Endothelial cell (in vitro differentiated cells): Measurements from ENCODE around the gene ZIC4. TPM values are rescaled to one million over a fixed set of nuclear protein-coding genes. Genes with fewer than 3 reads are reported as not detected.
A peak's percentile ranks its signal among the peaks of the same experiment; 100 is the strongest.

Source experiments
- DNase-seq: peaks from one replicate; pipeline ENCODE4 v3.0.0; 2021; ENCODE audit warnings: low spot score
- H3K27ac Mint-ChIP-seq: one replicate; pipeline ENCODE4 v1.8.0; 2021; ENCODE audit warnings: mixed read lengths, inconsistent platforms; ENCODE audit not compliant: unreplicated experiment
- H3K27me3 Mint-ChIP-seq: one replicate; pipeline ENCODE4 v1.8.0; 2021; ENCODE audit warnings: mild to moderate bottlenecking, moderate library complexity, mixed read lengths, inconsistent platforms; ENCODE audit not compliant: unreplicated experiment
- H3K36me3 Mint-ChIP-seq: one replicate; pipeline ENCODE4 v1.8.0; 2021; ENCODE audit warnings: mild to moderate bottlenecking, low read depth, mixed read lengths, inconsistent platforms; ENCODE audit not compliant: unreplicated experiment
- H3K4me1 Mint-ChIP-seq: one replicate; pipeline ENCODE4 v1.8.0; 2021; ENCODE audit warnings: mild to moderate bottlenecking, mixed read lengths, inconsistent platforms; ENCODE audit not compliant: unreplicated experiment
- H3K4me3 Mint-ChIP-seq: one replicate; pipeline ENCODE4 v1.8.0; 2021; ENCODE audit warnings: mild to moderate bottlenecking, mixed read lengths, inconsistent platforms; ENCODE audit not compliant: unreplicated experiment
- H3K9me3 Mint-ChIP-seq: one replicate; pipeline ENCODE4 v1.8.0; 2021; ENCODE audit warnings: mixed read lengths, inconsistent platforms; ENCODE audit not compliant: unreplicated experiment
- CTCF ChIP-seq: fragments of 200-600 bp; sonication (generic); IDR thresholded peaks from one replicate; pipeline ENCODE4 v1.5.0; 2021; ENCODE audit warnings: antibody characterized with exemption; ENCODE audit not compliant: unreplicated experiment
- total RNA-seq: library from RNA; stranded (reverse); fragmentation: NEBNext Ultra II Directional; extraction: Animal tissue kit (Norgen Biotek cat#: 25700); gene quantifications from one replicate; pipeline ENCODE4 v1.2.1, GENCODE V29; 2021; ENCODE audit not compliant: unreplicated experiment

The ZIC4 gene
- total RNA-seq, 1 donor from 2014 or later, result 2.2 TPM

DNA sequence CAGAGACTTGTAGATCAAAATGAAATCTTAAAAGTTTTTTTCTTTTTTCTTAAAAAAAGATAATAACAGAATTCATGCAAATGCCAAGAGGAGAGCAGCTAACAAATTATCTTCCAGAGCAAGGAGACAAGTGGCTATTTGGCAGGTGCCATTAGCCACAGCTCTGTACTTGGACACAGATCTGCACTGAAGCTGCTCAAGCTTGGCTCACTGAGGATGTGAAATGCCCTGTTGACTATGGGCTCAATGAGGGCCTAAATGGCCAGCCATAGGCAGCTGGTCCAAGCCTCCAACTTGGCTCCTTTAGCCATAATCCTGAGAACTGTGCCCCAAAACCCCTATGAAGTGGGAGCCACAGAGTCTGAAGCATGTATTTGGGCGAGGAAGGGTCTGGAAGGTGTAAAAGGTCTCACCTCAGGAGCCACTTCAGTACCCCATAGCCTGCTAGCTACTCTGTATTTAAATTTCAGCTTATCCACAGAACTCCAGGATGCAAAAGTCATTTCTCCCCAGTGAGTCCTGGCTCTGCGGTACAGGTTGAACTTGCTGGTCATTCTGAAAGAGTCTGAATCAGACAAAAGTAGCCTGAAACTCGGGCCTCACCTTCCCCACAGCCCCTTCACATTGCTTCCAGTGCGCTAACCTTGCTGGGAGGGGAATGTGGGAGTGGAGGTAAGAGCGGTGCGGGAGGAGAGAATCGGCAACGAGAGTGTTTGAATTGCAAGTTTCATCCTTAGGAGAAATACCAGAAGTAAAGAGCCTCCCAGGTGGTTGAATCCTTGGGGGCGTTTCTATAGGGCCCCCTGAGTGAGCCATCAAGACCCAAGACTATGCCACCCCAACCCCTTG is 48.0 kb downstream of the ZIC4 start:
- no peak for TF ChIP-seq CTCF
- Mint-ChIP-seq H3K36me3 (no peaks in the 10 kb centered on the region), H3K27me3 (peaks cover 40% of the 10 kb centered on the region), H3K27ac (no peak overlapping the region), H3K4me1 (peaks cover 43% of the 10 kb centered on the region), H3K9me3 (no peaks in the 10 kb centered on the region), H3K4me3 (no peak overlapping the region)
- no peak for DNase-seq

- Mint-ChIP-seq H3K27me3 (peaks cover 40% of the 10 kb centered on the region), H3K4me1 (peaks cover 42% of the 10 kb centered on the region), H3K4me3 (peak overlapping the region; percentile 34), H3K36me3 (no peaks in the 10 kb centered on the region), H3K27ac (no peak overlapping the region), H3K9me3 (no peaks in the 10 kb centered on the region)
- peak; percentile 71 for DNase-seq
- peak; percentile 49 for TF ChIP-seq CTCF
Observed at GRCh38 chr3:147356909-147357900, 49.1 kb downstream of the ZIC4 start.

- no peak overlapping the region for H3K27ac Mint-ChIP-seq
- no peak for TF ChIP-seq CTCF
- H3K4me3 Mint-ChIP-seq, result peak overlapping the region; percentile 5
- peaks cover 39% of the 10 kb centered on the region for H3K4me1 Mint-ChIP-seq
- H3K9me3 Mint-ChIP-seq, result no peaks in the 10 kb centered on the region
- H3K27me3 Mint-ChIP-seq, result peaks cover 40% of the 10 kb centered on the region
- no peak for DNase-seq
- no peaks in the 10 kb centered on the region for H3K36me3 Mint-ChIP-seq
Observed at GRCh38 chr3:147356145-147356908, 50.0 kb downstream of the ZIC4 start.

DNA sequence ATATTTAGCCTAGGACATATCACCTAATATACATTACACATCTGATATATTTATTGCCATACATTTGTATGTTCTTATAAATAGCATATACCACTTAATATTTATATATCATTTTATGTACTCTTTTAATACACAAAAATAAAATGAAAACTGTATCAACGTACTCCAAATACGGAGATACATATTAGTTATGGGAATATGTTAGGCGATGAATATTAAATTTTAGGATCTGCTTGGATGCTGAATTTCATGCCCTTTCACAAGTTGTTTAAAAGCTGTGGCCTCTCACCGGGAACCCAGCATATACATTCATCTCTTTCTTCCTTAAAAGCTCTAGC is 50.6 kb downstream of the ZIC4 start:
- peaks cover 37% of the 10 kb centered on the region for H3K27me3 Mint-ChIP-seq
- no peak for DNase-seq
- no peaks in the 10 kb centered on the region for H3K9me3 Mint-ChIP-seq
- H3K4me1 Mint-ChIP-seq, result peaks cover 35% of the 10 kb centered on the region
- no peaks in the 10 kb centered on the region for H3K36me3 Mint-ChIP-seq
- TF ChIP-seq CTCF, result no peak
- H3K27ac Mint-ChIP-seq, result no peak overlapping the region
- no peak overlapping the region for H3K4me3 Mint-ChIP-seq
